K562 (cell line): ENCODE results near the gene GPR25. TPM values are rescaled to one million over a fixed set of nuclear protein-coding genes. Genes with fewer than 3 reads are reported as not detected.

Source experiments
- ATAC-seq: fragments of 200-7000 bp; cut with Tn5 transposase; 3 replicates; pipeline ENCODE4 v1.9.1; 2020; ENCODE audit warnings: moderate library complexity
- BruUV-seq: library from RNA; stranded (reverse); fragments of 400-500 nt; replicated peaks from 2 replicates; lab custom pipeline; 2021; lab: Mats Ljungman, UMichigan
- CTCF ChIA-PET: fragments of 300-600 bp; formaldehyde crosslinking; extraction: SDS; loops from one replicate; lab custom pipeline; 2021; ENCODE audit warnings: low intra/inter-chr PET ratio; lab: Yijun Ruan, JAX
- POLR2A ChIA-PET: fragments of 300-600, 350-650 bp; sonication (Branson Sonifier 250); formaldehyde crosslinking; extraction: SDS; loops from one replicate; lab custom pipeline; 2021; ENCODE audit warnings: antibody characterized with exemption, inconsistent platforms; lab: Yijun Ruan, JAX
- DNase-seq, 4 experiments: peaks; one replicate each; pipeline versions ENCODE4 v3.0.0 to v3.0.0-alpha.2; 2011 to 2018; ENCODE audit warnings: low spot score in 3 of 4, mixed read lengths in 3 of 4; ENCODE audit errors: extremely low read depth in 1 of 4
- FAIRE-seq: peaks from 2 replicates; lab custom pipeline; 2011; peaks lifted over from hg19 to GRCh38; lab: Jason Lieb, UNC
- H2AFZ ChIP-seq: 2 replicates; pipeline ENCODE4 v1.6.0; 2011; ENCODE audit warnings: low read depth, low read length, control low read depth, inconsistent platforms
- H3K27ac ChIP-seq: fragments of 200-600 bp; 3 replicates; pipeline ENCODE4 v1.8.0; 2011; ENCODE audit warnings: low read depth, mild to moderate bottlenecking, control low read depth, inconsistent platforms, low read length, moderate library complexity, mixed read lengths; ENCODE audit errors: extremely low read depth
- H3K27me3 ChIP-seq, 2 experiments: fragments of 300-600 bp in 1 of 2; 2 replicates in 1 of 2; 3 replicates in 1 of 2; pipeline versions ENCODE4 v1.6.0 to v1.8.0; 2011; ENCODE audit warnings: inconsistent platforms in 2 of 2, low read length in 2 of 2, mild to moderate bottlenecking in 1 of 2, mixed read lengths in 1 of 2, moderate library complexity in 1 of 2; ENCODE audit not compliant: control insufficient read depth in 2 of 2, insufficient read depth in 2 of 2
- H3K36me3 ChIP-seq: fragments of 300-600 bp; 3 replicates; pipeline ENCODE4 v1.8.0; 2011; ENCODE audit warnings: mild to moderate bottlenecking, low read length, inconsistent platforms; ENCODE audit not compliant: control insufficient read depth, insufficient read depth
- H3K4me1 ChIP-seq, 2 experiments: fragments of 200-600 bp in 1 of 2; replicated peaks in 1 of 2; 2 replicates in 1 of 2; 3 replicates in 1 of 2; pipeline versions ENCODE4 v1.5.1 to v1.8.0; 2011; ENCODE audit warnings: inconsistent platforms in 2 of 2, low read length in 2 of 2, mild to moderate bottlenecking in 1 of 2, mixed read lengths in 1 of 2, moderate library complexity in 1 of 2; ENCODE audit not compliant: control insufficient read depth in 2 of 2, insufficient read depth in 2 of 2
- H3K4me2 ChIP-seq: 2 replicates; pipeline ENCODE4 v1.6.1; 2011; ENCODE audit warnings: low read length, control low read depth, inconsistent platforms, mixed read lengths; ENCODE audit not compliant: insufficient read depth
- H3K4me3 ChIP-seq: fragments of 200-600 bp; sonication (generic), shearing (Covaris generic); 2 replicates; pipeline ENCODE4 v1.5.1; 2016; ENCODE audit warnings: control low read depth, inconsistent platforms
- H3K79me2 ChIP-seq: fragments of 200-600 bp; 3 replicates; pipeline ENCODE4 v1.8.0; 2011; ENCODE audit warnings: low read length, inconsistent platforms; ENCODE audit not compliant: control insufficient read depth, insufficient read depth
- H3K9ac ChIP-seq, 2 experiments: 2 replicates each; pipeline versions ENCODE4 v1.6.0 to v1.6.1; 2011; ENCODE audit warnings: low read depth in 2 of 2, low read length in 2 of 2, control low read depth in 1 of 2, inconsistent platforms in 1 of 2, mild to moderate bottlenecking in 1 of 2, mixed read lengths in 1 of 2; ENCODE audit not compliant: insufficient read depth in 1 of 2
- H3K9me1 ChIP-seq: one replicate; pipeline ENCODE4 v1.6.0; 2011; ENCODE audit warnings: inconsistent platforms, mild to moderate bottlenecking, low read length, moderate library complexity; ENCODE audit not compliant: control insufficient read depth, insufficient read depth
- H3K9me3 ChIP-seq: replicated peaks from 2 replicates; pipeline ENCODE4 v1.5.1; 2011; ENCODE audit warnings: low read depth, low read length, inconsistent platforms; ENCODE audit not compliant: control insufficient read depth, insufficient read depth
- H4K20me1 ChIP-seq: replicated peaks from 2 replicates; pipeline ENCODE4 v1.6.1; 2011; ENCODE audit warnings: low read length, inconsistent platforms, mixed read lengths; ENCODE audit not compliant: control insufficient read depth, insufficient read depth
- CBX3 ChIP-seq, 2 experiments: IDR thresholded peaks; 1 replicate in 1 of 2; 2 replicates in 1 of 2; pipeline ENCODE4 v1.6.1; 2012; ENCODE audit warnings: inconsistent platforms in 2 of 2, low read length in 2 of 2, borderline replicate concordance in 1 of 2, control low read depth in 1 of 2
- HNRNPLL ChIP-seq: fragments of 200-400 bp; formaldehyde crosslinking; IDR thresholded peaks from 2 replicates; pipeline ENCODE4 v1.6.1; 2017; ENCODE audit warnings: low read length, low read depth, mild to moderate bottlenecking; ENCODE audit not compliant: poor library complexity, severe bottlenecking
- IRF2 ChIP-seq: sonication (generic); formaldehyde crosslinking; IDR thresholded peaks from 2 replicates; pipeline ENCODE4 v1.8.1; 2022; ENCODE audit warnings: mild to moderate bottlenecking, missing genetic modification reagents
- NR1H2 ChIP-seq: sonication (generic); formaldehyde crosslinking; IDR thresholded peaks from 2 replicates; pipeline ENCODE4 v1.4.0; 2020; ENCODE audit warnings: mild to moderate bottlenecking, missing genetic modification reagents
- ZNF3 ChIP-seq: fragments of 250-450 bp; sonication (Bioruptor Pico); IDR thresholded peaks from 2 replicates; pipeline ENCODE4 v1.5.0; 2021; ENCODE audit warnings: mild to moderate bottlenecking, moderate library complexity
- ZNF41 ChIP-seq: fragments of 250-450 bp; sonication (Bioruptor Pico); conservative IDR thresholded peaks from 2 replicates; pipeline ENCODE4 v1.4.0; 2020; ENCODE audit warnings: mild to moderate bottlenecking
- ZNF699 ChIP-seq: fragments of 250-450 bp; sonication (Bioruptor Pico); IDR thresholded peaks from 2 replicates; pipeline ENCODE4 v1.8.0; 2021; ENCODE audit warnings: mild to moderate bottlenecking, moderate library complexity; ENCODE audit not compliant: insufficient replicate concordance
- WGBS: fragments of 100-300 bp; shearing (Covaris generic); methylation state at CpG from one replicate; pipeline ENCODE4 v1.1.6; 2016; ENCODE audit warnings: low coverage, mixed read lengths; ENCODE audit not compliant: insufficient coverage; ENCODE audit errors: missing lambda C conversion rate; 5-methylcytosine and 5-hydroxymethylcytosine counted together
- in situ Hi-C: fragments of 300-500 bp; cut with MboI; formaldehyde crosslinking; loops from 4 replicates; pipeline ENCODE4 v1.15.0; 2018; ENCODE audit warnings: inconsistent platforms, mixed read lengths
- intact Hi-C: fragments of 100-400 bp; cut with micrococcal nuclease; formaldehyde crosslinking; loops from 2 replicates; pipeline ENCODE4 v1.14.2; 2022
- polyA plus RNA-seq, 8 experiments: library from polyadenylated mRNA; depleted of rRNA in 4 of 8; stranded (reverse) in 5 of 8; unstranded in 3 of 8; fragments of >200 nt; fragmentation: Nextera tagmentation in 2 of 8; fragmentation: Illumina TruSeq in 1 of 8; extraction: Ambion mirVana in 2 of 8; extraction: Trizol in 1 of 8; gene quantifications; 2 replicates each; pipeline versions ENCODE4 v1.2.1 to v1.2.3, GENCODE V29; 2011 to 2014; ENCODE audit warnings: inconsistent platforms in 1 of 8, missing spikeins in 1 of 8
- total RNA-seq, 7 experiments: library from RNA; depleted of rRNA in 6 of 7; stranded (reverse); fragments of >200 nt in 6 of 7; fragmentation: Illumina TruSeq in 2 of 7; extraction: Trizol in 2 of 7; gene quantifications; 2 replicates each; pipeline versions ENCODE4 v1.2.1 to v1.2.3, GENCODE V29; 2011 to 2021; ENCODE audit warnings: low replicate concordance in 1 of 7
- TF ChIP-seq, protein P1 (sequence below): fragments of 450-650 bp; IDR thresholded peaks from 2 replicates; pipeline ENCODE4 v1.6.1; 2017; ENCODE audit warnings: antibody characterized with exemption
- TF ChIP-seq, protein P2 (sequence below), 2 experiments: fragments of 150-350 bp in 1 of 2; IDR thresholded peaks; 2 replicates each; pipeline ENCODE4 v1.6.1; 2012 to 2016; ENCODE audit warnings: low read depth in 2 of 2, low read length in 2 of 2, mild to moderate bottlenecking in 1 of 2, moderate library complexity in 1 of 2
- TF ChIP-seq, protein P3 (sequence below): sonication (generic); formaldehyde crosslinking; IDR thresholded peaks from 2 replicates; pipeline ENCODE4 v1.9.0; 2022; ENCODE audit warnings: mild to moderate bottlenecking, missing genetic modification reagents
- TF ChIP-seq, protein P4 (sequence below): fragments of 250-450 bp; sonication (Bioruptor Pico); IDR thresholded peaks from 2 replicates; pipeline ENCODE4 v1.8.0; 2021; ENCODE audit warnings: moderate library complexity, mild to moderate bottlenecking, inconsistent platforms

The GPR25 gene
- total and polyA plus RNA-seq, 9 of the 15 experiments (the other 6 are each of a cell fraction or from before 2014, with no cell fraction given) = not detected

DNA sequence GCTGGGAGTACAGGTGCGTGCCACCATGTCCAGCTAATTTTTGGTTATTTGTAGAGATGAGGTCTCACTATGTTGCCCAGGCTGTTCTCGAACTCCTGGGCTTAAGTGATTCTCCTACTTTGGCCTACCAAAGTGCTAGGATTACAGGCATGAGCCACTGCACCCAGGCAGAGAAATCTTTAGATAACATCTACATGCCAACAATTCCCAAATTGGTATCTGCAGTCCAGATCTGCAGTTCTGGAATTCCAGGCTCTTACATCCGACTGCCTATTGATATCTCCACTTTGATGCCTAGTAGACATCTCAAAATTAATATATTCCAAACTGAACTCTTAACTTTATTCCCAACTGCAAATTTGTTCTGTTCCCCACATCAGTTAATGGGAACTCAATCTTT, 45.2 kb downstream of the GPR25 start:
- ATAC-seq = no peak
- no peak for TF ChIP-seq CBX3 (IDR thresholded peaks at IDR 0.05; ENCODE audit: borderline replicate concordance in 1 of 2, low read length in 2 of 2)
- TF ChIP-seq ZNF3 (CRISPR knock-in tag) = no peak
- TF ChIP-seq IRF2 = no peak
- TF ChIP-seq, protein P1, sequence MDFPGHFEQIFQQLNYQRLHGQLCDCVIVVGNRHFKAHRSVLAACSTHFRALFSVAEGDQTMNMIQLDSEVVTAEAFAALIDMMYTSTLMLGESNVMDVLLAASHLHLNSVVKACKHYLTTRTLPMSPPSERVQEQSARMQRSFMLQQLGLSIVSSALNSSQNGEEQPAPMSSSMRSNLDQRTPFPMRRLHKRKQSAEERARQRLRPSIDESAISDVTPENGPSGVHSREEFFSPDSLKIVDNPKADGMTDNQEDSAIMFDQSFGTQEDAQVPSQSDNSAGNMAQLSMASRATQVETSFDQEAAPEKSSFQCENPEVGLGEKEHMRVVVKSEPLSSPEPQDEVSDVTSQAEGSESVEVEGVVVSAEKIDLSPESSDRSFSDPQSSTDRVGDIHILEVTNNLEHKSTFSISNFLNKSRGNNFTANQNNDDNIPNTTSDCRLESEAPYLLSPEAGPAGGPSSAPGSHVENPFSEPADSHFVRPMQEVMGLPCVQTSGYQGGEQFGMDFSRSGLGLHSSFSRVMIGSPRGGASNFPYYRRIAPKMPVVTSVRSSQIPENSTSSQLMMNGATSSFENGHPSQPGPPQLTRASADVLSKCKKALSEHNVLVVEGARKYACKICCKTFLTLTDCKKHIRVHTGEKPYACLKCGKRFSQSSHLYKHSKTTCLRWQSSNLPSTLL = no peak
- TF ChIP-seq, protein P2, sequence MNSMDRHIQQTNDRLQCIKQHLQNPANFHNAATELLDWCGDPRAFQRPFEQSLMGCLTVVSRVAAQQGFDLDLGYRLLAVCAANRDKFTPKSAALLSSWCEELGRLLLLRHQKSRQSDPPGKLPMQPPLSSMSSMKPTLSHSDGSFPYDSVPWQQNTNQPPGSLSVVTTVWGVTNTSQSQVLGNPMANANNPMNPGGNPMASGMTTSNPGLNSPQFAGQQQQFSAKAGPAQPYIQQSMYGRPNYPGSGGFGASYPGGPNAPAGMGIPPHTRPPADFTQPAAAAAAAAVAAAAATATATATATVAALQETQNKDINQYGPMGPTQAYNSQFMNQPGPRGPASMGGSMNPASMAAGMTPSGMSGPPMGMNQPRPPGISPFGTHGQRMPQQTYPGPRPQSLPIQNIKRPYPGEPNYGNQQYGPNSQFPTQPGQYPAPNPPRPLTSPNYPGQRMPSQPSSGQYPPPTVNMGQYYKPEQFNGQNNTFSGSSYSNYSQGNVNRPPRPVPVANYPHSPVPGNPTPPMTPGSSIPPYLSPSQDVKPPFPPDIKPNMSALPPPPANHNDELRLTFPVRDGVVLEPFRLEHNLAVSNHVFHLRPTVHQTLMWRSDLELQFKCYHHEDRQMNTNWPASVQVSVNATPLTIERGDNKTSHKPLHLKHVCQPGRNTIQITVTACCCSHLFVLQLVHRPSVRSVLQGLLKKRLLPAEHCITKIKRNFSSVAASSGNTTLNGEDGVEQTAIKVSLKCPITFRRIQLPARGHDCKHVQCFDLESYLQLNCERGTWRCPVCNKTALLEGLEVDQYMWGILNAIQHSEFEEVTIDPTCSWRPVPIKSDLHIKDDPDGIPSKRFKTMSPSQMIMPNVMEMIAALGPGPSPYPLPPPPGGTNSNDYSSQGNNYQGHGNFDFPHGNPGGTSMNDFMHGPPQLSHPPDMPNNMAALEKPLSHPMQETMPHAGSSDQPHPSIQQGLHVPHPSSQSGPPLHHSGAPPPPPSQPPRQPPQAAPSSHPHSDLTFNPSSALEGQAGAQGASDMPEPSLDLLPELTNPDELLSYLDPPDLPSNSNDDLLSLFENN (IDR thresholded peaks at IDR 0.05; ENCODE audit: low read depth in 2 of 2, low read length in 2 of 2) = no peak
- TF ChIP-seq, protein P3, sequence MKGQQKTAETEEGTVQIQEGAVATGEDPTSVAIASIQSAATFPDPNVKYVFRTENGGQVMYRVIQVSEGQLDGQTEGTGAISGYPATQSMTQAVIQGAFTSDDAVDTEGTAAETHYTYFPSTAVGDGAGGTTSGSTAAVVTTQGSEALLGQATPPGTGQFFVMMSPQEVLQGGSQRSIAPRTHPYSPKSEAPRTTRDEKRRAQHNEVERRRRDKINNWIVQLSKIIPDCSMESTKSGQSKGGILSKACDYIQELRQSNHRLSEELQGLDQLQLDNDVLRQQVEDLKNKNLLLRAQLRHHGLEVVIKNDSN = no peak
- no peak for TF ChIP-seq ZNF699 (CRISPR knock-in tag)
- TF ChIP-seq, protein P4, sequence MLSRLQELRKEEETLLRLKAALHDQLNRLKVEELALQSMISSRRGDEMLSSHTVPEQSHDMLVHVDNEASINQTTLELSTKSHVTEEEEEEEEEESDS = no peak
- TF ChIP-seq NR1H2 = no peak
- TF ChIP-seq ZNF41 (CRISPR knock-in tag) = no peak
- no peak for TF ChIP-seq HNRNPLL

More for the DNA sequence above, 45.2 kb downstream of the GPR25 start:
- H3K4me3 ChIP-seq = no peak overlapping the region
- H3K9me1 ChIP-seq = no peaks in the 10 kb centered on the region
- H3K9ac ChIP-seq = no peak overlapping the region
- no peak overlapping the region for H3K27ac ChIP-seq
- DNase-seq = no peak
- H3K9me3 ChIP-seq = no peaks in the 10 kb centered on the region
- peaks cover 6% of the 10 kb centered on the region; the same call in 1 of the 2 replicates for H4K20me1 ChIP-seq
- H3K4me1 ChIP-seq = peaks cover 0 to 9% of the 10 kb centered on the region in 2 experiments; a peak in 1 of 5 replicates
- no peaks in the 10 kb centered on the region for H3K79me2 ChIP-seq
- BruUV-seq = no TSS peak
- in situ Hi-C loops (no loop called here), intact Hi-C loops (no loop called here)
- CTCF ChIA-PET = no interaction called here
- 2% methylated on average over 3 of the region's 3 CpGs for WGBS
- no peak overlapping the region for H2AFZ ChIP-seq
- H3K27me3 ChIP-seq = peaks cover 19 to 52% of the 10 kb centered on the region in 2 experiments; a peak in 4 of 5 replicates
- no peak for FAIRE-seq
- H3K36me3 ChIP-seq = no peaks in the 10 kb centered on the region
- POLR2A ChIA-PET = interaction anchor here (0.6 to 0.9 kb wide), 3 partner anchors 10 to 44 kb away, joined by 3 to 4 read pairs (median 3); no protein-coding TSS in a partner anchor
- no peak overlapping the region for H3K4me2 ChIP-seq
